Lung (tissue), 12 donors: Measurements from ENCODE around the gene PPARGC1A. TPM values are rescaled to one million over a fixed set of nuclear protein-coding genes. Genes with fewer than 3 reads are reported as not detected.

Experiments used
- ATAC-seq: fragments of 200-7000 bp; cut with Tn5 transposase; one replicate; pipeline ENCODE4 v1.9.1; 2020; ENCODE audit warnings: moderate number of reproducible peaks; ENCODE audit not compliant: insufficient read depth, low FRiP score
- DNase-seq, 3 donors: peaks; one replicate each; pipeline ENCODE4 v3.0.0-alpha.2; 2013 to 2017
- H3K27ac ChIP-seq, 2 donors: one replicate each; pipeline ENCODE4 v1.5.1; 2013; ENCODE audit warnings: mild to moderate bottlenecking in 2 of 2, moderate library complexity in 2 of 2, control low read depth in 1 of 2, inconsistent platforms in 1 of 2, low read depth in 1 of 2, low read length in 1 of 2
- H3K27me3 ChIP-seq, 3 donors: one replicate each; pipeline ENCODE4 v1.5.1; 2013; ENCODE audit warnings: low read length in 2 of 3; ENCODE audit not compliant: control insufficient read depth in 3 of 3, insufficient read depth in 3 of 3
- H3K36me3 ChIP-seq, 4 donors: one replicate each; pipeline ENCODE4 v1.5.1; 2013; ENCODE audit warnings: low read length in 4 of 4, mild to moderate bottlenecking in 1 of 4, moderate library complexity in 1 of 4; ENCODE audit not compliant: control insufficient read depth in 4 of 4, insufficient read depth in 4 of 4
- H3K4me1 ChIP-seq, 5 donors: one replicate each; pipeline ENCODE4 v1.5.1; 2013; ENCODE audit warnings: low read length in 5 of 5, mild to moderate bottlenecking in 2 of 5, moderate library complexity in 1 of 5; ENCODE audit not compliant: control insufficient read depth in 5 of 5, insufficient read depth in 5 of 5
- H3K4me3 ChIP-seq: one replicate; pipeline ENCODE4 v1.5.1; 2013; ENCODE audit warnings: mild to moderate bottlenecking, control low read depth, moderate library complexity
- H3K9ac ChIP-seq, 2 donors: one replicate each; pipeline ENCODE4 v1.5.1; 2013; ENCODE audit warnings: low read length in 2 of 2, control low read depth in 1 of 2; ENCODE audit not compliant: insufficient read depth in 1 of 2
- H3K9me3 ChIP-seq, 4 donors: one replicate each; pipeline ENCODE4 v1.5.1; 2013; ENCODE audit warnings: low read length in 3 of 4, mild to moderate bottlenecking in 1 of 4, moderate library complexity in 1 of 4; ENCODE audit not compliant: control insufficient read depth in 4 of 4, insufficient read depth in 3 of 4
- CTCF ChIP-seq: IDR thresholded peaks from 2 replicates; pipeline ENCODE4 v1.5.1; 2012; ENCODE audit warnings: mild to moderate bottlenecking; ENCODE audit errors: control extremely low read depth, extremely low read depth
- WGBS, 2 donors: extraction: QIAGEN DNeasy Blood & Tissue Kit; methylation state at CpG; one replicate each; pipeline ENCODE4 v1.1.7; 2013; 5-methylcytosine and 5-hydroxymethylcytosine counted together
- polyA plus RNA-seq, 2 donors: library from polyadenylated mRNA; stranded (reverse); fragments of 200-250 nt; gene quantifications; one replicate each; pipeline ENCODE4 v1.2.1, GENCODE V29; 2013
- total RNA-seq, 2 donors: library from RNA; depleted of rRNA in 1 of 2; stranded (reverse); fragments of >200 nt in 1 of 2; gene quantifications; one replicate each; pipeline ENCODE4 v1.2.1, GENCODE V29; 2014 to 2021
- donor health status: control.
- donor health status: control.
- donor health status: Bipolar disorder and iron deficiency.
- donor health status: healthy.
- donor health status: DM: yes; HTN: yes; CAD: no.

PPARGC1A gene
- total and polyA plus RNA-seq, 4 donors: 1.1 to 17.9 (median 5.1) TPM

GRCh38 chr4:23920716-23921446 lies 31.0 kb upstream of the PPARGC1A start:
- no peak for ATAC-seq
- H3K4me1 ChIP-seq: peaks cover 0 to 5% (median 0%) of the 10 kb centered on the region in 5 donors
- no peak for TF ChIP-seq CTCF
- 77 to 88% methylated on average over 13 of the region's 13 CpGs for WGBS, 2 donors
- H3K9ac ChIP-seq: no peak overlapping the region
- DNase-seq: no peak
- no peaks in the 10 kb centered on the region for H3K27me3 ChIP-seq
- no peak overlapping the region for H3K4me3 ChIP-seq
- H3K9me3 ChIP-seq: no peaks in the 10 kb centered on the region
- no peaks in the 10 kb centered on the region for H3K36me3 ChIP-seq
- no peak overlapping the region for H3K27ac ChIP-seq

GRCh38 chr4:23920296-23920695 lies 30.4 kb upstream of the PPARGC1A start:
- Histone ChIP-seq H3K9me3 (no peaks in the 10 kb centered on the region), H3K4me1 (peaks cover 0 to 5% (median 0%) of the 10 kb centered on the region in 5 donors), H3K27ac (no peak overlapping the region), H3K4me3 (no peak overlapping the region), H3K27me3 (no peaks in the 10 kb centered on the region), H3K9ac (no peak overlapping the region), H3K36me3 (no peaks in the 10 kb centered on the region)
- TF ChIP-seq CTCF: no peak
- DNase-seq (no peak), ATAC-seq (no peak)

- 78 to 81% methylated on average over 2 of the region's 2 CpGs for WGBS, 2 donors
- peaks cover 0 to 3% (median 0%) of the 10 kb centered on the region in 5 donors for H3K4me1 ChIP-seq
- H3K4me3 ChIP-seq: no peak overlapping the region
- H3K36me3 ChIP-seq: no peaks in the 10 kb centered on the region
- no peaks in the 10 kb centered on the region for H3K27me3 ChIP-seq
- no peak overlapping the region for H3K27ac ChIP-seq
- H3K9me3 ChIP-seq: no peaks in the 10 kb centered on the region
- TF ChIP-seq CTCF: no peak
- H3K9ac ChIP-seq: no peak overlapping the region
- no peak for DNase-seq
- no peak for ATAC-seq
These were observed 26.4 kb upstream of the PPARGC1A start for GRCh38 chr4:23916282-23916681.
